Progenitor cell of endocrine pancreas (in vitro differentiated cells): ENCODE measurements around the gene APBA3. TPM values are rescaled to one million over a fixed set of nuclear protein-coding genes. Genes with fewer than 3 reads are reported as not detected.

Source experiments
- DNase-seq: peaks from one replicate; pipeline ENCODE4 v3.0.0; 2021; ENCODE audit warnings: low spot score; ENCODE audit not compliant: unreplicated experiment
- H3K27ac Mint-ChIP-seq: 2 replicates; pipeline ENCODE4 v1.8.0; 2021; ENCODE audit warnings: mild to moderate bottlenecking, moderate library complexity, mixed read lengths
- H3K27me3 Mint-ChIP-seq: 2 replicates; pipeline ENCODE4 v1.8.0; 2021; ENCODE audit warnings: mixed read lengths
- H3K36me3 Mint-ChIP-seq: 2 replicates; pipeline ENCODE4 v1.8.0; 2022; ENCODE audit warnings: mixed read lengths; ENCODE audit not compliant: insufficient read depth
- H3K4me1 Mint-ChIP-seq: 2 replicates; pipeline ENCODE4 v1.8.0; 2021; ENCODE audit warnings: low read depth, mixed read lengths
- H3K4me3 Mint-ChIP-seq: 2 replicates; pipeline ENCODE4 v1.8.0; 2021; ENCODE audit warnings: low read depth, mild to moderate bottlenecking, moderate library complexity, mixed read lengths
- H3K9me3 Mint-ChIP-seq: 2 replicates; pipeline ENCODE4 v1.8.0; 2021; ENCODE audit warnings: low read depth, mixed read lengths
- total RNA-seq: library from RNA; stranded (reverse); gene quantifications from 2 replicates; pipeline ENCODE4 v1.2.1, GENCODE V29; 2021
- TF ChIP-seq, protein P1 (sequence below): fragments of 200-600 bp; sonication (generic); IDR thresholded peaks from one replicate; pipeline ENCODE4 v1.5.0; 2021; ENCODE audit warnings: antibody characterized with exemption, mild to moderate bottlenecking; ENCODE audit not compliant: unreplicated experiment

The APBA3 gene
- total RNA-seq, 1 donor from 2014 or later = 31.4 TPM

DNA sequence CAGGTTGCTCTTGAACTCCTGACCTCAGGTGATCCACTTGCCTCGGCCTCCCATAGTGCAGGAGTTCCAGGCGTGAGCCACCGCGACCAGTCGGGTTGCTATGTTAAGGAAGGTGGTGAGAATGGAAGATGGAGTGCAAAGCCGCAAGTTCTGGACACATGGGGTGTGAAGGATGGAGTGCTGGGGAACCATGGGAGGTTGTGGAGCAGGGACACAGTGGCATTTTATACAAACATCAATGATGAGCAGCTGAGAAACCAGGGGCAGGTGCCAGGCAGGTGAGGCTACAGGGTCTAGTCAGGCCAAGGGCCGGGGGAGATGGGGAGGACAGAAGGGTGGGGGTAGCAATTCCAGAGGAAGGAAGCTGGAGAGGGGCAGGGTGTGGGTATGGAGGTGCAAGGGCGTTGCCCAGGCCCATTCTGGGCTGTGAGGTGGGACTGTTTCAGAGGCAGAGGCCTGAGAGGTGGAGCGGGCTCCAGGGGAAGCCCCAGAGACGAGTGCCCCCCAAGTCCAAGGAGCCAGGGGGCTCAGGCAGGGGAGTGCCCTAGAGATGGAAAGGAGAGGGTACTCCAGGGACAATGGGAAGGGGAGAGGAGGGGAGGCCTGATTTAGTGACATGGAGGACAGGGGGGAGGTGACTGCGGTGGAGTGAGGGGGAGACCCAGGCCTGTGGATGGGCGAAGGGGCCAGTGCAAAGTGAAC is 12.5 kb upstream of the APBA3 start:
- Mint-ChIP-seq H3K27me3 (no peaks in the 10 kb centered on the region), H3K4me1 (no peaks in the 10 kb centered on the region), H3K4me3 (no peak overlapping the region), H3K9me3 (no peaks in the 10 kb centered on the region), H3K36me3 (peaks cover under 1% of the 10 kb centered on the region), H3K27ac (no peak overlapping the region)
- DNase-seq = no peak
- TF ChIP-seq, protein P1, sequence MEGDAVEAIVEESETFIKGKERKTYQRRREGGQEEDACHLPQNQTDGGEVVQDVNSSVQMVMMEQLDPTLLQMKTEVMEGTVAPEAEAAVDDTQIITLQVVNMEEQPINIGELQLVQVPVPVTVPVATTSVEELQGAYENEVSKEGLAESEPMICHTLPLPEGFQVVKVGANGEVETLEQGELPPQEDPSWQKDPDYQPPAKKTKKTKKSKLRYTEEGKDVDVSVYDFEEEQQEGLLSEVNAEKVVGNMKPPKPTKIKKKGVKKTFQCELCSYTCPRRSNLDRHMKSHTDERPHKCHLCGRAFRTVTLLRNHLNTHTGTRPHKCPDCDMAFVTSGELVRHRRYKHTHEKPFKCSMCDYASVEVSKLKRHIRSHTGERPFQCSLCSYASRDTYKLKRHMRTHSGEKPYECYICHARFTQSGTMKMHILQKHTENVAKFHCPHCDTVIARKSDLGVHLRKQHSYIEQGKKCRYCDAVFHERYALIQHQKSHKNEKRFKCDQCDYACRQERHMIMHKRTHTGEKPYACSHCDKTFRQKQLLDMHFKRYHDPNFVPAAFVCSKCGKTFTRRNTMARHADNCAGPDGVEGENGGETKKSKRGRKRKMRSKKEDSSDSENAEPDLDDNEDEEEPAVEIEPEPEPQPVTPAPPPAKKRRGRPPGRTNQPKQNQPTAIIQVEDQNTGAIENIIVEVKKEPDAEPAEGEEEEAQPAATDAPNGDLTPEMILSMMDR = no peak

DNA sequence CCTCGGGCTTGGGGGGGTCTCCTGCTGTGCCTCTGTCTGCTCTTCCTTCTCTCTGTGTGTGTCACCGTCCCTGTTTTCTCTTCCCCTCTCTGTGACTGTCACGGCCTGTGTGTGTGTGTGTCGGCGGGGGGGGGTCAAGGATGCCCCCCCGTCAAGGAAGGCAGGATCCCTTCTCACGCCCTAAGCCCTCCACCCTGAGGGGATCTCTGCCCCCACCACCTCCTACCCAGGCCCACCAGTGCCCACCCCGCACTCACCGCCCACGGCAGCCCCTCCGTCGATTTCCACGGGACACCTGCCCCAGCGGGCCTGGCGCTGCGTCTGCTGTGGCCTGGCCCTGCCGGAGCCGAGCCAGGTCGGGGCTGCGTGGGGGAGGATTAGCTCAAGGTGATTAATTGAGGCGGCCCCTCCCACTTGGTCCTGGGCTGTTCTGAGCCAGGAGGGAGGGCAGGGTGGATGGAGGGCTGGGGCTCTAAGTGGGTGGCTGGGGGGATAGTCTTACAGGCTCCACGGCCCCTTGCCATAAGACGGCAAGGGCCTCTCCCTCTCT is 10.5 kb upstream of the APBA3 start, which contains the start of gene RAX2:
Gene RAX2 (minus strand): TSS at position 323 of the 550 bp plus-strand sequence. CDS start 486 bp downstream, outside the sequence.
- no peak for DNase-seq
- Mint-ChIP-seq H3K27ac (no peak within 1 kb of the TSS), H3K27me3 (no peaks in the 10 kb centered on the region), H3K9me3 (no peaks in the 10 kb centered on the region), H3K36me3 (peaks cover 2% of the 10 kb centered on the region), H3K4me1 (no peaks in the 10 kb centered on the region), H3K4me3 (no peak within 1 kb of the TSS)
- TF ChIP-seq, protein P1 = no peak

DNA sequence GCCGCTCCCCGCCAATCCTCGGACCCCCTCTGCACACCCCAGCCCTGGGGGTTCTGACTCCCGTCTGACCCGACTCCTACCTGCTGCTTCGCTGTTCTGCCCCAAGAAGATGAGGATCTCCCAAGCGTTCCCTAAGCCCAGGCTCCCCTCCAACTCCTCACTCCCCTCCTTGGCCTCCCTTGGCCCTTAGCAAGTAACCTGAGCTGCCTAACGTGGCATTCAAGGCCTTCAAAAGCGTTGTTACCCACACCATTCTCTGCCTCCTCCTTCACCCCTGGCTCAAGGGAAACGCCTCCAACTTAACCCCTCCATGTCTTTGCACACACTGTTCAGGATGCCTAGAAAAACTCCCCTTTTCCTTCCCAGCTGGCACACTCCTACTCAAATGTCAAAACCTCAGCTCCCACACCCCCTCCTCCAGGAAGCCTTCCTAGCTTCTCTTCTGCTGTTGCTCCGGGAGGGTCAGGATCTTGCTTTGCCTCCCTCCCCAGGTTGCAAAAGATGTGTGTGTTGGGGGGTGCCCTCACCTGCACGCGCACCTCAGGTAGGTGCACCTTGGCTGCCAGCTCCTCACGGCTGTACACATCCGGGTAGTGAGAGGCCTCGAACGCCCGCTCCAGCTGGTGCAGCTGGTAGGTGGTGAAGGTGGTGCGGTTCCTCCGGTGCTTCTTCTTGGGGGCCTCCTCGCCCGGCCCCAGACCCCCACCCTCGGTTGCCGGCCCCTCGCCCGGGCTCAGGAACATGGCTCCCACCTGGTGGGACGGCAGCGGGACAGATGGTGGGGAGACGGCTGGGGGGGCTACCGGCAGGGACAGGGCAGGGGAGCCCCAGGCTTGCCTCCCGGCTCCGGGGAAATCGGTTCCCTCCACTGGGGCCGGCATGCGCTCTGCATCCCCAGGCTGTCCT is 9.8 kb upstream of the APBA3 start:
- Mint-ChIP-seq H3K27ac (no peak overlapping the region), H3K9me3 (no peaks in the 10 kb centered on the region), H3K36me3 (peaks cover 4% of the 10 kb centered on the region), H3K4me3 (no peak overlapping the region), H3K4me1 (no peaks in the 10 kb centered on the region), H3K27me3 (no peaks in the 10 kb centered on the region)
- no peak for DNase-seq
- TF ChIP-seq, protein P1 = no peak

GRCh38 chr19:3770136-3770999 is 8.9 kb upstream of the APBA3 start:
- TF ChIP-seq, protein P1 = no peak
- Mint-ChIP-seq H3K36me3 (peaks cover 4% of the 10 kb centered on the region), H3K27me3 (no peaks in the 10 kb centered on the region), H3K4me1 (no peaks in the 10 kb centered on the region), H3K4me3 (no peak overlapping the region), H3K9me3 (no peaks in the 10 kb centered on the region), H3K27ac (no peak overlapping the region)
- DNase-seq = no peak
